Adrenal gland (tissue), 12 donors: ENCODE results near the gene DNAAF5. TPM values are rescaled to one million over a fixed set of nuclear protein-coding genes. Genes with fewer than 3 reads are reported as not detected.

Source experiments
- DNase-seq, 7 donors: peaks; one replicate each; pipeline ENCODE4 v3.0.0-alpha.2; 2019 to 2020
- H3K27ac ChIP-seq, 5 donors: fragments of 200-600 bp; sonication (generic) in 4 of 5; 1 replicate in 3 of 5; 2 replicates in 2 of 5; pipeline versions ENCODE4 v1.5.1 to v1.8.0; 2016 to 2020; ENCODE audit warnings: mild to moderate bottlenecking in 1 of 5
- H3K27me3 ChIP-seq: fragments of 200-600 bp; 2 replicates; pipeline ENCODE4 v1.8.0; 2021
- H3K36me3 ChIP-seq, 2 donors: fragments of 200-600 bp; replicated peaks in 1 of 2; 1 replicate in 1 of 2; 2 replicates in 1 of 2; pipeline versions ENCODE4 v1.5.1 to v1.8.0; 2018 to 2022
- H3K4me1 ChIP-seq, 2 donors: fragments of 200-600 bp; replicated peaks in 1 of 2; 1 replicate in 1 of 2; 2 replicates in 1 of 2; pipeline versions ENCODE4 v1.5.1 to v1.8.0; 2018 to 2021
- H3K4me3 ChIP-seq, 4 donors: fragments of 200-600 bp; sonication (generic) in 3 of 4; one replicate each; pipeline ENCODE4 v1.5.1; 2016 to 2018
- H3K9me3 ChIP-seq, 3 donors: fragments of 200-600 bp; sonication (generic) in 1 of 3; replicated peaks in 1 of 3; 1 replicate in 2 of 3; 2 replicates in 1 of 3; pipeline versions ENCODE4 v1.5.1 to v1.8.0; 2016 to 2021
- POLR2A ChIP-seq, 2 donors: fragments of 450-650 bp; IDR thresholded peaks; one replicate each; pipeline ENCODE4 v1.6.1; 2017; ENCODE audit warnings: antibody characterized with exemption in 2 of 2, mild to moderate bottlenecking in 2 of 2, moderate library complexity in 1 of 2
- WGBS, 4 donors: extraction: QIAGEN DNeasy Blood & Tissue Kit in 2 of 4; methylation state at CpG; one replicate each; pipeline versions ENCODE4 v1.1.5 to v1.1.7; 2013 to 2017; 5-methylcytosine and 5-hydroxymethylcytosine counted together
- intact Hi-C, 2 donors: fragments of 100-400 bp; cut with DNase I; formaldehyde crosslinking; loops; one replicate each; pipeline versions ENCODE4 v1.14.1 to v1.15.0; 2022 to 2023
- polyA plus RNA-seq, 3 donors: library from polyadenylated mRNA; stranded (reverse); fragments of 200-250 nt in 2 of 3; fragments of 350-450 nt in 1 of 3; fragmentation: Illumina TruSeq in 1 of 3; extraction: RNeasy Lipid Tissue Mini Kit (QIAGEN cat#74804) in 1 of 3; gene quantifications; one replicate each; pipeline ENCODE4 v1.2.3, GENCODE V29; 2013 to 2014
- total RNA-seq, 9 donors: library from RNA; depleted of rRNA in 4 of 9; stranded (reverse); fragments of >200 nt in 4 of 9; fragments of 120-200 nt in 1 of 9; fragmentation: NEBNext Ultra II Directional in 1 of 9; extraction: Animal tissue kit (Norgen Biotek cat#: 25700) in 1 of 9; gene quantifications; one replicate each; pipeline versions ENCODE4 v1.1.0 to v1.2.4, GENCODE V29; 2013 to 2023
- TF ChIP-seq, protein P1 (sequence below), 6 experiments: fragments of 450-650 bp in 4 of 6; fragments of 200-600 bp in 2 of 6; sonication (generic) in 1 of 6; IDR thresholded peaks; 1 replicate in 5 of 6; 2 replicates in 1 of 6; pipeline versions ENCODE4 v1.5.1 to v1.8.0; 2016 to 2021; ENCODE audit warnings: antibody characterized with exemption in 6 of 6, mild to moderate bottlenecking in 2 of 6, moderate library complexity in 1 of 6
- donor health status: healthy with polysubstance abuse.
- donor health status: Bipolar disorder and iron deficiency.
- donor health status: DM: yes; HTN: yes; CAD: no.
- donor health status: DM: no; HTN: no; CAD: no.
- donor health status: DM: no; HTN: no; CAD: no.
- donor health status: DM: yes; HTN: yes; CAD: no.

The DNAAF5 gene
- total and polyA plus RNA-seq, 12 donors = 7.9 to 32.7 (median 19.4) TPM

DNA sequence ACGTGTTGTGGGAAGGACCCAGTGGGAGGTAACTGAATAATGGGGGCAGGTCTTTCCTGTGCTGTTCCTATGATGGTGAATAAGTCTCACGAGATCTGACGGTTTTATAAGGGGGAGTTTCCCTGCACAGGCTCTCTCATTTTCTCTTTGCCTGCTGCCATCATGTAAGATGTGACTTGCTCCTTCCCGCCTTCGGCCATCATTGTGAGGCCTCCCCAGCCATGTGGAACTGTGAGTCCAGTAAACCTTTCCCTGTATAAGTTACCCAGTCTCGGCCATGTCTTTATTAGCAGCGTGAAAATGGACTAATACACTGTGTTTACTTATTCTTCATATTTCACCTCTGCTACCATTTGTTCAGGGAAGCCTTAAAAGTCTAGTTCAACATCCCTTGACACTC lies 2.2 kb upstream of the DNAAF5 start:
- Histone ChIP-seq H3K27me3 (no peaks in the 10 kb centered on the region), H3K9me3 (no peaks in the 10 kb centered on the region), H3K4me3 (no peak overlapping the region), H3K36me3 (no peaks in the 10 kb centered on the region), H3K4me1 (peaks cover 13 to 18% of the 10 kb centered on the region in 2 donors), H3K27ac (no peak overlapping the region)
- intact Hi-C loops = loop anchor here in 1 of 2 donors (10.0 kb wide), 1 partner anchor 209 kb away; the partner anchor contains the start of gene PDGFA
- no peak for TF ChIP-seq POLR2A (IDR thresholded peaks at IDR 0.05)
- peak in 1 of 7 donors; percentile 44 for DNase-seq
- WGBS, 4 donors = 91 to 95% (median 93%) methylated on average over 7 of the region's 7 CpGs

DNA sequence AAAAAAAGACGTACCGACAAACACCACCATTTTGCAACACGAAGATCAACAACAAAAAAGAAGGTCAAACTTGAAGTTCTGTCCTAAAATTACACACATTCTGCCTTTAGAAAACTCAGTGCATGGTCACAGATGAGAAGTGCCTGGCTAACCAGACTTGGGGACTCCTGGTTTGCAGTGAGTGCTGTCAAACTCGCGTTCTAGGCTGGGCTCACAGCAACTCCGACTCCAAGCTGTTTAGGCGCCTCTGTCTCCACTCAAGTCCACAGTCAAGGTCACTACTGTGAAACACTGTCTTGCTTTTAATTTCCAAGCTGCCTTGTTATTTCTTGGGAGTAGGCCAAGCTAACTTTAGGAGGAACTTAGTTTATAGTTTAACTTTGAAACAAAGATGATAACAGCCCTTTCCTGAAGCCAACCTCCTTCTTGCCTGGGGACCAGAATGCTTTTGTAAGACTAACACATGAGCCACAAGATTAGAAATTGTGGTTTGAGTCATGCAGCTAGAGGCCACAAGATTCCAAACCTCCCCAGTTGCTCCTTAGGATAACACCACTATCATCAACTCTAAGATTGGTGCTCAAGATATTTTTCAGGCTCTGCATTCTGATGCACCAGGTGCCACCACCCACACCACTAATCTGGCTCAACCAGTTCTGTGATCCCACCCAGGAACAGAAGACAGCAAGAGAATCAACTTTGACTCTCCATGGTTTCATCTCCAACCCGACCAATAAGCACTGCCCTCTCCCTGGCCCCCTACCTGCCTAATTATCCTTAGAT lies 1.1 kb upstream of the DNAAF5 start:
- H3K4me3 ChIP-seq = no peak overlapping the region
- peak in 1 of 7 donors; percentile 34 for DNase-seq
- H3K27ac ChIP-seq = no peak overlapping the region
- no peak for TF ChIP-seq POLR2A (IDR thresholded peaks at IDR 0.05)
- TF ChIP-seq, protein P1, sequence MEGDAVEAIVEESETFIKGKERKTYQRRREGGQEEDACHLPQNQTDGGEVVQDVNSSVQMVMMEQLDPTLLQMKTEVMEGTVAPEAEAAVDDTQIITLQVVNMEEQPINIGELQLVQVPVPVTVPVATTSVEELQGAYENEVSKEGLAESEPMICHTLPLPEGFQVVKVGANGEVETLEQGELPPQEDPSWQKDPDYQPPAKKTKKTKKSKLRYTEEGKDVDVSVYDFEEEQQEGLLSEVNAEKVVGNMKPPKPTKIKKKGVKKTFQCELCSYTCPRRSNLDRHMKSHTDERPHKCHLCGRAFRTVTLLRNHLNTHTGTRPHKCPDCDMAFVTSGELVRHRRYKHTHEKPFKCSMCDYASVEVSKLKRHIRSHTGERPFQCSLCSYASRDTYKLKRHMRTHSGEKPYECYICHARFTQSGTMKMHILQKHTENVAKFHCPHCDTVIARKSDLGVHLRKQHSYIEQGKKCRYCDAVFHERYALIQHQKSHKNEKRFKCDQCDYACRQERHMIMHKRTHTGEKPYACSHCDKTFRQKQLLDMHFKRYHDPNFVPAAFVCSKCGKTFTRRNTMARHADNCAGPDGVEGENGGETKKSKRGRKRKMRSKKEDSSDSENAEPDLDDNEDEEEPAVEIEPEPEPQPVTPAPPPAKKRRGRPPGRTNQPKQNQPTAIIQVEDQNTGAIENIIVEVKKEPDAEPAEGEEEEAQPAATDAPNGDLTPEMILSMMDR (IDR thresholded peaks at IDR 0.05) = no peak
- 88 to 98% (median 90%) methylated on average over 8 of the region's 8 CpGs for WGBS, 4 donors
- intact Hi-C loops = loop anchor here (5.0 to 10.0 kb wide), 2 partner anchors 208 to 211 kb away; partner anchors contain the start of gene PDGFA (in 2 of the 2)
- H3K9me3 ChIP-seq = no peaks in the 10 kb centered on the region
- no peaks in the 10 kb centered on the region for H3K36me3 ChIP-seq
- H3K4me1 ChIP-seq = peaks cover 13 to 18% of the 10 kb centered on the region in 2 donors
- no peaks in the 10 kb centered on the region for H3K27me3 ChIP-seq

DNA sequence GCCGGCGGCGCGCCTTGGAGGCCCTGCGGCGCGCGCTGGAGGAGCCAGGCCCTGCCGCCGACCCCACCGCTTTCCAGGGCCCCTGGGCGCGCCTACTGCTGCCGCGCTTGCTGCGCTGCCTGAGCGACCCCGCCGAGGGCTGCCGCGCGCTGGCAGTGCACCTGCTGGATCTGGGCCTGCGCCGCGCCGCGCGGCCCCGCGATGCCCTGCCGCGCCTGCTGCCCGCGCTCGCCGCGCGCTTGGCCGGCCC lies 280 bp downstream of the DNAAF5 start:
- Histone ChIP-seq H3K9me3 (no peaks in the 10 kb centered on the region), H3K36me3 (no peaks in the 10 kb centered on the region), H3K27me3 (no peaks in the 10 kb centered on the region), H3K4me3 (peak overlapping the region; percentile 37 to 91 (median 62)), H3K4me1 (peaks cover 13 to 18% of the 10 kb centered on the region in 2 donors), H3K27ac (peak overlapping the region in 1 of 5 donors; percentile 73)
- DNase-seq = no peak
- intact Hi-C loops = loop anchor here (5.0 to 10.0 kb wide), 2 partner anchors 209 to 212 kb away; partner anchors contain the start of gene PDGFA (in 2 of the 2)
- TF ChIP-seq POLR2A (IDR thresholded peaks at IDR 0.05) = no peak
- TF ChIP-seq, protein P1 (IDR thresholded peaks at IDR 0.05) = no peak
- 0% methylated on average over 24 to 39 of the region's 39 CpGs; no CpG with 5 or more reads in 1 of the 4 donors for WGBS, 4 donors

GRCh38 chr7:727104-727805 lies 756 bp downstream of the DNAAF5 start, which contains the start of gene PRKAR1B:
PRKAR1B (minus strand) TSS chr7:727281; CDS start chr7:711505, 15,776 bp downstream.
- H3K36me3 ChIP-seq = no peaks in the 10 kb centered on the region
- peaks cover 13 to 18% of the 10 kb centered on the region in 2 donors for H3K4me1 ChIP-seq
- H3K9me3 ChIP-seq = no peaks in the 10 kb centered on the region
- no peaks in the 10 kb centered on the region for H3K27me3 ChIP-seq
- TF ChIP-seq POLR2A (IDR thresholded peaks at IDR 0.05) = no peak
- TF ChIP-seq, protein P1 (IDR thresholded peaks at IDR 0.05) = no peak
- intact Hi-C loops = loop anchor here (5.0 to 10.0 kb wide), 2 partner anchors 210 to 212 kb away; partner anchors contain the start of gene PDGFA (in 2 of the 2)
- H3K27ac ChIP-seq = peak within 1 kb of the TSS in 2 of 5 donors; percentile 38 to 73
- H3K4me3 ChIP-seq = peak within 1 kb of the TSS; percentile 37 to 91 (median 62)
- WGBS, 4 donors = 0 to 3% (median 1%) methylated on average over 7 to 66 of the region's 66 CpGs
- DNase-seq = peak in 1 of 7 donors; percentile 18
